ENCODE measurements around the gene KIAA0408.

Gene KIAA0408

DNA sequence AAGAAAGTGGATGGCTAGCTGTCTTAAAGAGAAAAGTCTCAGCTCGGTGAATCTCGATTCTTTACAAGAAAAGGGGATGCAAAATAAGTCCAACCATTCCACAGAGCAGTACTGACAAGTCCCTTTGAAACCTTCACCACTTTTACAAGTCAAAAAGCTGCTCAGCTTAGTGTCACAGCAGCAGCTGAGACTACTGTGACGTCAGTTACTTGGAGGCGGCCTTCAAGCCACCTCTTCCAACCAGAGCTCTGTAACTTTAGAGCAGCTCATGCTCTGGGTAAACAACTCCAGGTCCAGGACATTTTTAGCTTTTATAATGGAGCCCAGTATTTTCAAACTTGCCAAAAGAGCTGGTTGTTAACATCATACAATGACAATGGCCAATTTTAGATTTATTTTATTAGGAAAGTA, at the start of gene KIAA0408:
Gene KIAA0408 (minus strand): TSS at position 159 of the 411 bp plus-strand sequence. CDS start 5,408 bp downstream, outside the sequence.
- DNase-seq, result no peak
- TF ChIP-seq POLR2A (IDR thresholded peaks at IDR 0.05; ENCODE audit: low read length), result no peak
- no peak for TF ChIP-seq GATA1 (IDR thresholded peaks at IDR 0.05; ENCODE audit: low read depth, low read length)

DNA sequence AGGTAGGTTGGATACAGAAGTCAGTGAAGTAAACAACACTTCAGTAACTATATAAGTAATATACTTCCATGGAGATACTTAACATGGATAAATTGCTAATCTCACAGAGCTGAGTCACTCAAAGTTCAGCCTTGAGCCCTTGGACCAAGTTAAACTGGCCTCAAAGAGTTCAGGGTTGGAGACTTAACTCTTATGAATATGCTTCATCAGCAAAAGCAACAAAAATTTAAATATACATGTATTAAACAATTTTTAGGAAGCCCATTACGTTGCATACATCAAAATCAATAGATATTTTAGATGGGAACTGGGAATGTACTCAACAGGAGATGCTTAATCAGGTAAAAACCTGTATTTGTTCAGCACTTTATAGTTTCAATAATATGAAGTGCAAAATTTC, 47.7 kb upstream of the KIAA0408 start:
- no peak for DNase-seq
- no peak for TF ChIP-seq POLR2A (IDR thresholded peaks at IDR 0.05; ENCODE audit: low read length)

DNA sequence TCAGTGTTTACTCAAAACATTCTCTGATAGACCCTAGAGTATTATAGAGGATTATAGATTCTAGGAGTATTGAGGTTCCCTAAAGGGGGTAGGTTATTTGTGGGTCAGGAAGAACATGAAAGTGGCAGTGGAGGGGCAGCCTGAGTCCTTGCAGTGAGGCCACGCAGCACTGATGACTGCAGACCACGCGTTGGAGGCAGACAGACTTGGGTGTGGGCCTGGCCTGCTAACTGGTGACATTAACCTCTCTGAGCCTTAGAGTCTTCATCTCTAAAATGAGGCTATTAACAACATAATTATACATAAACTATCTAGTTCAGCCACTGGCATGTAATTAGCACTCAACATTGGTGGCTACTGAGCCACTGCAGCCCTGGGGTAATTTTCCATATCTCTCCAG, 43.8 kb upstream of the KIAA0408 start:
- TF ChIP-seq GATA1 (IDR thresholded peaks at IDR 0.05; ENCODE audit: low read depth, low read length), result no peak
- no peak for TF ChIP-seq POLR2A (IDR thresholded peaks at IDR 0.05; ENCODE audit: low read length)
- DNase-seq, result no peak

GRCh38 chr6:127497410-127497809, 38.2 kb upstream of the KIAA0408 start:
- TF ChIP-seq GATA1 (IDR thresholded peaks at IDR 0.05; ENCODE audit: low read depth, low read length) (no peak), POLR2A (IDR thresholded peaks at IDR 0.05; ENCODE audit: low read length) (no peak)

GRCh38 chr6:127496471-127496870, 37.3 kb upstream of the KIAA0408 start:
- DNase-seq, result no peak
- TF ChIP-seq GATA1 (IDR thresholded peaks at IDR 0.05; ENCODE audit: low read depth, low read length), result no peak
- TF ChIP-seq POLR2A (IDR thresholded peaks at IDR 0.05; ENCODE audit: low read length), result no peak

More at GRCh38 chr6:127497410-127497809, 38.2 kb upstream of the KIAA0408 start:
- DNase-seq, result no peak

GRCh38 chr6:127494240-127494767, 35.1 kb upstream of the KIAA0408 start:
- DNase-seq, result no peak
- TF ChIP-seq POLR2A (IDR thresholded peaks at IDR 0.05; ENCODE audit: low read length) (no peak), GATA1 (IDR thresholded peaks at IDR 0.05; ENCODE audit: low read depth, low read length) (no peak)

- TF ChIP-seq POLR2A (IDR thresholded peaks at IDR 0.05; ENCODE audit: low read length) (no peak), GATA1 (IDR thresholded peaks at IDR 0.05; ENCODE audit: low read depth, low read length) (no peak)
- DNase-seq, result no peak
Observed at GRCh38 chr6:127489248-127489647, 30.1 kb upstream of the KIAA0408 start.

DNA sequence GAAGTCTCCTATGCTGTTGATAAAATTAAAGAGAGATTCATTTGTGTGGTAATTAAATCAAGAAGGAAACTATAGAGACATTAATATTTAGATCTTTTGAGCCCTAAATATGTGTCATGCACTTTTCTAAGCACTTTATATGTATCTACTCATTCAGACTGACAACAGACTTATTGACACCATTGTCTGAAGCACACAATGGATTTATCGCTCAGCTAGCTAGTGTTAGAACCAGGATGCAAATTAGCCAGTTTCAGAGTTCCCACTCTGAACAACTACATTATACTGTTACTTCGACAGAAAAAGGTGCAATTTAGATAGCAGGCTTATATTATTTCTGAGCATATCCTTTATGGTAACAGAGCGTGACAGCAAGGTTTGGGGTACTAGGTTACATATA, 27.7 kb upstream of the KIAA0408 start:
- no peak for DNase-seq
- TF ChIP-seq GATA1 (IDR thresholded peaks at IDR 0.05; ENCODE audit: low read depth, low read length) (no peak), POLR2A (IDR thresholded peaks at IDR 0.05; ENCODE audit: low read length) (no peak)

DNA sequence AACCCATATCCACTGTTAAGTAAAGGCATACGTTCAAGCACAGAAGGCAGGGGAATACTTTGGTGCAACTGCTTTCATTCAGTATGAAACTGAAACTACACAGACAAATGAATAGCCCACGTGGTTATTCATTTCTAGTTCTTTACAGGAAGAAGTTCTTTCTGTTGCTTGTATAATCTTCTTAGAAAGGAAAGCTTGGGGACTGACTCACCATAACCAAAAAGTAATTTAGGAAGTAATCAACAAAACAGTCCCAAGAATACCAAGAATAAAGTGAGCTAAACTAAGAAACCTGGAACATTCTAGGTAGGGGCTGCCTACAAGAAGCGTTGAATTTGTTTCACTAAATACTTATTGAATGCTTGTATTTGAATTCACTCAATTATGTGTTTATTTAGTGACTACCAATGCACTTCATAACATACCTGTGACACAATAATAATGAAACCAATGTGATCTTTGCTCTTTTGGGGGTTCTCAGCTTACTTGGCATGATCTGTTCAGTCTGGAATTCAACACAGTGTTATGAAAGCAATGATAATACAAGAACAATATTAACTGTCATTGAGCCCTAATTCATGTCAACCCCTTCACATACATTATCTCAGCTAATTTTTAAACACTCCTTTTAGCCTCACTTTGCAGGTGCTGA, 25.1 kb upstream of the KIAA0408 start:
- DNase-seq, result no peak
- TF ChIP-seq POLR2A (IDR thresholded peaks at IDR 0.05; ENCODE audit: low read length), result no peak
- TF ChIP-seq GATA1 (IDR thresholded peaks at IDR 0.05; ENCODE audit: low read depth, low read length), result no peak

DNA sequence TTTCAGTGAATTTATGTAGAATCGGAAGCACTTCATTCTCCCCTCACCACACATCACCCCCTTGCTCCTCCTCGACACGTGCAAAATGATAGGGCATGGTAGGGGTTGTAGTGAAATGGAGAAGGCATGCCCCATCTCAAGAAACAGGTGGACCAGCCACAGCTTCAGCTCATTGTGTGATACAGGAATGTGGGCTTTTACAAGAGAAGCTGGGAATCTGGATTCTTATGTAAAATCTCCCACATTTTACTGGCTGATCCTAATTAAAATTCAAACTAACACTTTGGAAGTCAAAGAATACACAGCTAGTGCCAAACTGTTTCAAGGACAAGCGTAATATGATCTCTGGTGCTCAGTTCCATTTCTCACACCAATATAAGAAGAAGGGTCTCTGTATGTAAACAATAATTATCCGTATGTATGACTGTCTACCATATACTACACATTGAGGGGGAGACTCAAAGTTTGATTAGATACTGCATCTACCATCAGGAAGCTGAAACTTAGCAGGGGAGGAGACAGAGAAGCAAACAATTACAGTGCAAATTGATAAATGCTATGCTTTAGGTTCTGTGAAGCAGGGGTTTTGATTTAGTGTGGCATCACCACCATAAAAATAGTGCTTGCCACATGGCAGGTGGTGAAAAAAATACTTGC, 24.3 kb upstream of the KIAA0408 start:
- DNase-seq, result no peak
- TF ChIP-seq GATA1 (IDR thresholded peaks at IDR 0.05; ENCODE audit: low read depth, low read length), result no peak
- TF ChIP-seq POLR2A (IDR thresholded peaks at IDR 0.05; ENCODE audit: low read length), result no peak

DNA sequence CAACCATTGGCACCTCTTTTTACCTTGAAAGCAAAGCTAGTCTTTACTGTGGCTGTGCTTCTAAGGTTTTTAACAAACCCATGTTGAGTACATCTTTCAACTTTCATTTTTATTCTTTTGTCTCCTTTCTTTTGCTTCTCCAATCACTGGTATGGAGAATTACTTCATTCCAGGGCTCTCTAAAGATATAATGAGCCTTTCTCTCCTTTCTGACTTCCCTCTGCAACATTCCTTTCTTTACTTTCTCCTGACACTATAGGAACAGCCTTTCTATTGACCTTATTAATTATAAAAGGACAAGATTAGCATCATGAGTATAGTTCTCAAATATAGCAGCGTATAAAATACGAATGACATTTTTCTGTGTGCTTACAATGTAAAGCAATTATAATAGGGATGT, 23.1 kb upstream of the KIAA0408 start:
- DNase-seq, result no peak
- TF ChIP-seq GATA1 (IDR thresholded peaks at IDR 0.05; ENCODE audit: low read depth, low read length) (no peak), POLR2A (IDR thresholded peaks at IDR 0.05; ENCODE audit: low read length) (no peak)

DNA sequence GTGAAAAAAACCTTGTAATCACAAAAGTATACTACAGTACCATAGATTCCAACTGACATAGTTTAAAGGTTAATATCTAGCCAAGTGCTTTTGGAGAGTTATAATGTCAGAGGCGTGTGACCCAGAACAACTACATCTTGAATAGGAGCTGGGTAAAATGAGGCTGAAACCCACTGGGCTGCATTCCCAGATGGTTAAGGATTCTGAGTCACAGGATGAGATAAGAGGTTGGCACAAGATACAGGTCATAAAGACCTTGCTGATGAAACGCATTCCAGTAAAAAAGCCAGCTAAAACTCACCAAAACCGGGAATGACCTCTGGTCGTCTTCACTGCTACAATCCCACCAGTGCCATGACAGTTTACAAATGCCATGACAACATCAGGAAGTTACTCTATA, 22.4 kb upstream of the KIAA0408 start:
- no peak for DNase-seq
- no peak for TF ChIP-seq GATA1 (IDR thresholded peaks at IDR 0.05; ENCODE audit: low read depth, low read length)
- no peak for TF ChIP-seq POLR2A (IDR thresholded peaks at IDR 0.05; ENCODE audit: low read length)

- TF ChIP-seq POLR2A (IDR thresholded peaks at IDR 0.05; ENCODE audit: low read length) (no peak), GATA1 (IDR thresholded peaks at IDR 0.05; ENCODE audit: low read depth, low read length) (no peak)
- no peak for DNase-seq
Observed at GRCh38 chr6:127481111-127481510, 21.9 kb upstream of the KIAA0408 start.

- TF ChIP-seq POLR2A (IDR thresholded peaks at IDR 0.05; ENCODE audit: low read length), result no peak
- no peak for TF ChIP-seq GATA1 (IDR thresholded peaks at IDR 0.05; ENCODE audit: low read depth, low read length)
- DNase-seq, result no peak
Observed at GRCh38 chr6:127477658-127478057, 18.5 kb upstream of the KIAA0408 start.

DNA sequence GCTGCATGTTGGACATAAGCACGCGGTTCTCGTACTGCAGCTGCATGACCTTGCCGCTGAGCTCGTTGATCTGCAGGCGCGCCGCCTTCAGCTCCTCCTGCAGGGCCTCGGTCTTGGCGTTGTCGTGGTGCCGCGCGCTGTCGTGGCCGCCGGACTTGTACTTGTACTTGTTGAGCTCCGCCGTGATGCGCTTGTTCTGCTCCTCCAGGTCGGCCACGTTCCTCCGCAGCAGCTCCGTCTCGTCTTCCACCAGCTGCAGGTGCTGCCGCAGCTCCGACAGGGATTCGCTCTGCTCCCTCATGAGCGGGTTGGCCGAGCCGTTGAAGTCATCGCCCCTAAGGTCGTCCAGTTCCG, 16.6 kb upstream of the KIAA0408 start:
- no peak for DNase-seq
- TF ChIP-seq GATA1 (IDR thresholded peaks at IDR 0.05; ENCODE audit: low read depth, low read length) (no peak), POLR2A (IDR thresholded peaks at IDR 0.05; ENCODE audit: low read length) (no peak)
